Adipocyte (in vitro differentiated cells): ENCODE results near the gene ANO7.

Experiments
- DNase-seq: peaks from one replicate; pipeline ENCODE4 v3.0.0-alpha.2; 2015; ENCODE audit warnings: low read depth
- H3K27me3 ChIP-seq: replicated peaks from 2 replicates; pipeline ENCODE4 v1.7.0; 2013; ENCODE audit warnings: mild to moderate bottlenecking, low read length, moderate library complexity; ENCODE audit not compliant: control insufficient read depth, insufficient read depth
- H3K36me3 ChIP-seq: 2 replicates; pipeline ENCODE4 v1.7.0; 2013; ENCODE audit warnings: low read length, mild to moderate bottlenecking, moderate library complexity; ENCODE audit not compliant: control insufficient read depth, insufficient read depth, severe bottlenecking
- H3K4me1 ChIP-seq: 2 replicates; pipeline ENCODE4 v1.7.0; 2013; ENCODE audit warnings: mild to moderate bottlenecking, low read length, moderate library complexity; ENCODE audit not compliant: control insufficient read depth, insufficient read depth
- H3K4me3 ChIP-seq: 2 replicates; pipeline ENCODE4 v1.7.0; 2013; ENCODE audit warnings: mild to moderate bottlenecking, low read length, moderate library complexity
- H3K9ac ChIP-seq: 2 replicates; pipeline ENCODE4 v1.7.0; 2013; ENCODE audit warnings: mild to moderate bottlenecking, low read length, moderate library complexity
- H3K9me3 ChIP-seq: 2 replicates; pipeline ENCODE4 v1.7.0; 2013; ENCODE audit warnings: mild to moderate bottlenecking, low read length, moderate library complexity; ENCODE audit not compliant: control insufficient read depth

The ANO7 gene

GRCh38 chr2:241149675-241149924, 38.9 kb upstream of the ANO7 start:
- Histone ChIP-seq H3K27me3 (no peaks in the 10 kb centered on the region), H3K4me1 (peaks cover 15% of the 10 kb centered on the region), H3K9ac (peak overlapping the region; percentile 89), H3K4me3 (peak overlapping the region; percentile 92), H3K36me3 (no peaks in the 10 kb centered on the region), H3K9me3 (no peaks in the 10 kb centered on the region)
- no peak for DNase-seq

GRCh38 chr2:241149925-241150659, 38.4 kb upstream of the ANO7 start, which contains the start of gene PPP1R7:
Gene PPP1R7 (plus strand): TSS chr2:241150467. CDS start chr2:241150496, 29 bp downstream.
- Histone ChIP-seq H3K4me1 (peaks cover 17% of the 10 kb centered on the region), H3K9ac (peak within 1 kb of the TSS; percentile 89), H3K27me3 (no peaks in the 10 kb centered on the region), H3K9me3 (no peaks in the 10 kb centered on the region), H3K4me3 (peak within 1 kb of the TSS; percentile 92), H3K36me3 (no peaks in the 10 kb centered on the region)
- DNase-seq, result peak; percentile 98

- H3K9ac ChIP-seq, result peak overlapping the region; percentile 89
- no peaks in the 10 kb centered on the region for H3K27me3 ChIP-seq
- DNase-seq, result no peak
Measured at GRCh38 chr2:241150660-241151530, 37.6 kb upstream of the ANO7 start.

GRCh38 chr2:241151934-241152660, 36.4 kb upstream of the ANO7 start:
- H3K4me3 ChIP-seq, result no peak overlapping the region
- no peak for DNase-seq
- no peaks in the 10 kb centered on the region for H3K36me3 ChIP-seq

More at GRCh38 chr2:241150660-241151530, 37.6 kb upstream of the ANO7 start:
- peaks cover 19% of the 10 kb centered on the region for H3K4me1 ChIP-seq
- no peaks in the 10 kb centered on the region for H3K36me3 ChIP-seq
- H3K9me3 ChIP-seq, result no peaks in the 10 kb centered on the region
- H3K4me3 ChIP-seq, result peak overlapping the region; percentile 92

GRCh38 chr2:241153616-241154015, 34.9 kb upstream of the ANO7 start:
- H3K9ac ChIP-seq, result no peak overlapping the region
- no peak for DNase-seq
- no peaks in the 10 kb centered on the region for H3K9me3 ChIP-seq
- no peak overlapping the region for H3K4me3 ChIP-seq
- peaks cover 19% of the 10 kb centered on the region for H3K4me1 ChIP-seq
- peaks cover 10% of the 10 kb centered on the region for H3K36me3 ChIP-seq
- H3K27me3 ChIP-seq, result no peaks in the 10 kb centered on the region

More at GRCh38 chr2:241151934-241152660, 36.4 kb upstream of the ANO7 start:
- H3K27me3 ChIP-seq, result no peaks in the 10 kb centered on the region
- peaks cover 19% of the 10 kb centered on the region for H3K4me1 ChIP-seq
- H3K9ac ChIP-seq, result no peak overlapping the region
- no peaks in the 10 kb centered on the region for H3K9me3 ChIP-seq

GRCh38 chr2:241154915-241155314, 33.6 kb upstream of the ANO7 start:
- no peak for DNase-seq
- Histone ChIP-seq H3K4me3 (no peak overlapping the region), H3K27me3 (no peaks in the 10 kb centered on the region), H3K9me3 (no peaks in the 10 kb centered on the region), H3K4me1 (peaks cover 17% of the 10 kb centered on the region), H3K36me3 (peaks cover 22% of the 10 kb centered on the region), H3K9ac (no peak overlapping the region)

GRCh38 chr2:241155936-241156335, 32.5 kb upstream of the ANO7 start:
- H3K27me3 ChIP-seq, result no peaks in the 10 kb centered on the region
- H3K36me3 ChIP-seq, result peaks cover 30% of the 10 kb centered on the region
- H3K9ac ChIP-seq, result no peak overlapping the region
- no peak overlapping the region for H3K4me3 ChIP-seq
- no peaks in the 10 kb centered on the region for H3K9me3 ChIP-seq
- DNase-seq, result no peak
- peaks cover 17% of the 10 kb centered on the region for H3K4me1 ChIP-seq

- DNase-seq, result no peak
- H3K36me3 ChIP-seq, result peaks cover 30% of the 10 kb centered on the region
- no peaks in the 10 kb centered on the region for H3K9me3 ChIP-seq
Measured at GRCh38 chr2:241156971-241157441, 31.5 kb upstream of the ANO7 start.

GRCh38 chr2:241157841-241158545, 30.5 kb upstream of the ANO7 start:
- Histone ChIP-seq H3K27me3 (no peaks in the 10 kb centered on the region), H3K4me1 (peaks cover 25% of the 10 kb centered on the region), H3K4me3 (no peak overlapping the region), H3K36me3 (peaks cover 30% of the 10 kb centered on the region), H3K9me3 (no peaks in the 10 kb centered on the region), H3K9ac (no peak overlapping the region)
- no peak for DNase-seq

More at GRCh38 chr2:241156971-241157441, 31.5 kb upstream of the ANO7 start:
- no peak overlapping the region for H3K4me3 ChIP-seq
- no peaks in the 10 kb centered on the region for H3K27me3 ChIP-seq
- H3K9ac ChIP-seq, result no peak overlapping the region
- H3K4me1 ChIP-seq, result peaks cover 19% of the 10 kb centered on the region

GRCh38 chr2:241158546-241158900, 30.0 kb upstream of the ANO7 start:
- no peak for DNase-seq
- Histone ChIP-seq H3K4me3 (no peak overlapping the region), H3K9ac (no peak overlapping the region), H3K4me1 (peaks cover 26% of the 10 kb centered on the region), H3K36me3 (peaks cover 35% of the 10 kb centered on the region), H3K27me3 (no peaks in the 10 kb centered on the region), H3K9me3 (no peaks in the 10 kb centered on the region)
